NCI-H1436 (cell line): ENCODE results near the gene KRTAP5-4.

Experiments
- DNase-seq: peaks from one replicate; lab custom pipeline; 2025; lab: John Stamatoyannopoulos, UW

The KRTAP5-4 gene

DNA sequence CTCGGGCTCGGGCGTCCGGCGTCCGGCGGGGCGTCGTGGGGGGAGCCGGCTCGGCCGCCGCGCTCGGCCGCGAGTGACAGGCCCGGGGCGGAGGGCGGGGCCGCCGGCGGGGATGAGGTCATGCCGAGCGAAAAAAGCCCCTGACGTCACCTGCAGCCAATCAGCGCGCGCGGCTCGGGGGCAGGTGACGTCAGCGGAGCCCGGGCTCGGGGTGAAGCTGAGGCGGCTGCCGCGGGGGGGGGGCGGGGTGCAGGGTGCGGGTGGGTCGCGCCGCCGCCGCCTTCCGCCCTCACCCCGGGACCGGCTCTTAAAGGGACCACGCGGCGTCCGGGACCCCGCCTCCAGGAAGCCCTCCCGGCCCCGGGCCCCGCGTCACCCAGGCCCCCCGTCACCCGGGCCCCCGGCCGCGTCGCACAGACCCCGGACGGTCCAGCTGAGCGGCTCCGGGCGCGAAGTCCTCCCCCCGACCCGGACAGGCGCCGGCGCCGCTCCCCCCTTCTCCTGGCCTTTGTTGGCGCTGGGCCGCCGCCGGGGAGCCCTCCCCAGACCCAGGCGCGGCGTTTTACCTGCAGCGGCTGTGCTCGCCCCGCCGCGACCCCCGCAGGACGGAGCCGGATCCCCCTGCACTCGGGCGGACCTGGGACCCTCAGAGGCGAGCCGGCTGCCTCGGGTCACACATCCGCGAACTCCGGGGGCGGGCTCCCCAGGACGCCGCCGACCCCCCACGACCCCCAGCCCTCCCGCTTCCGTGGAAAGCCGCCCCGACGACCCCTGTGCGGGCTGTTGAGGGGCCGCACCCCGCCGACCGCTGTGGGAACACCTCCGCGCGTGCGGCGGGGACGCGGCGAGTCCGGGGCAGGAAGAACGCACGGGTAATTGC, 49.5 kb downstream of the KRTAP5-4 start, which contains the start of gene DUSP8:
TSS of gene DUSP8 (minus strand) at position 75 of the 880 bp plus-strand sequence. CDS start 6,445 bp downstream, outside the sequence.
- peak; percentile 89 for DNase-seq

- DNase-seq, result no peak
Observed at GRCh38 chr11:1571760-1572196, 50.2 kb downstream of the KRTAP5-4 start.
